ENCODE data around the gene FMO1. TPM values are rescaled to one million over a fixed set of nuclear protein-coding genes. Genes with fewer than 3 reads are reported as not detected.
"Not testable (repeated sequence)": the region's sequence is repeated elsewhere in the genome, so short reads cannot be mapped to it uniquely, and the experiment has no call there.

The FMO1 gene
- total and polyA plus RNA-seq, 10 of the 15 experiments (the other 5 are each of a cell fraction or from before 2014, with no cell fraction given), result not detected

DNA sequence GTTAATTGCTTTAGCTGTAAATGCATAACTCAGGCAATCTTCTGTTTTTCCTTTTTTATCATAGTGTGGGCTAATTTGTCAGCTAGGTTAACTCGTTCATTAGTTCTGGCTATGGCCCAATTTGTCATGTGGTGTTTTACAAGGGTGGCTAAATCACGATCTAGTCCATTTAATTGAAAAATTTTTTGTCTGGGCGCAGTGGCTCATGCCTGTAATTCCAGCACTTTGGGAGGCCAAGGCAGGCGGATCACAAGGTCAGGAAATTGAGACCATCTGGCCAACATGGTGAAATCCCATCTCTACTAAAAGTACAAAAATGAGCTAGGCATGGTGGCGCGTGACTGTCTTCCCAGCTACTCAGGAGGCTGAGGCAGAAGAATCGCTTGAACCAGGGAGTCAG is 47.1 kb downstream of the FMO1 start:
- H3K9me3 ChIP-seq (replicated peaks; ENCODE audit: control insufficient read depth, insufficient read depth, low read length); FAIRE-seq; H3K36me3 ChIP-seq (ENCODE audit: control insufficient read depth in 2 of 2, insufficient read depth in 2 of 2, low read length in 1 of 2); H3K4me1 ChIP-seq (ENCODE audit: control insufficient read depth, insufficient read depth, low read length); DNase-seq (ENCODE audit: low read depth, low spot score); H3K27ac ChIP-seq (ENCODE audit: control insufficient read depth, insufficient read depth); in situ Hi-C loops (cut with MboI); H3K4me2 ChIP-seq (ENCODE audit: control insufficient read depth, insufficient read depth); POLR2A ChIA-PET; SMC1A ChIA-PET (ENCODE audit: uncharacterized antibody, unreplicated experiment); H3K9ac ChIP-seq (ENCODE audit: control insufficient read depth, insufficient read depth, low read length); H2AFZ ChIP-seq (ENCODE audit: control insufficient read depth, low read depth, low read length); RAD21 ChIA-PET (ENCODE audit: unreplicated experiment); H3K27me3 ChIP-seq (replicated peaks in 1 of 2; ENCODE audit: control insufficient read depth in 2 of 2, insufficient read depth in 2 of 2, low read length in 1 of 2); H3K79me2 ChIP-seq (ENCODE audit: control insufficient read depth, insufficient read depth, low read length); BruUV-seq (replicated peaks); H4K20me1 ChIP-seq (ENCODE audit: control insufficient read depth, insufficient read depth); H3K4me3 ChIP-seq; intact Hi-C loops (cut with micrococcal nuclease; ENCODE audit: unreplicated experiment); ATAC-seq: not testable (repeated sequence)
- CTCF ChIA-PET, result interaction anchor here (0.5 to 2.6 kb wide), 2 partner anchors 18 to 159 kb away, joined by 3 to 9 read pairs; partner anchors contain the start of gene FMO4
- 42% methylated on average over 7 of the region's 7 CpGs for WGBS (ENCODE audit: insufficient coverage, insufficient replicate concordance, low lambda C conversion rate, missing lambda C conversion rate)

- H3K4me1 ChIP-seq (ENCODE audit: control insufficient read depth, insufficient read depth, low read length), result no peaks in the 10 kb centered on the region
- H3K9ac ChIP-seq (ENCODE audit: control insufficient read depth, insufficient read depth, low read length), result no peak overlapping the region
- WGBS (ENCODE audit: insufficient coverage, insufficient replicate concordance, low lambda C conversion rate, missing lambda C conversion rate), result 0% methylated on average over 3 of the region's 3 CpGs
- intact Hi-C loops (cut with micrococcal nuclease; ENCODE audit: unreplicated experiment) (no loop called here), in situ Hi-C loops (cut with MboI) (no loop called here)
- no peak overlapping the region for H2AFZ ChIP-seq (ENCODE audit: control insufficient read depth, low read depth, low read length)
- ChIA-PET SMC1A (ENCODE audit: uncharacterized antibody, unreplicated experiment) (no interaction called here), RAD21 (ENCODE audit: unreplicated experiment) (interaction anchor here (1.3 kb wide), 1 partner anchor 18 kb away, joined by 4 read pairs; the partner anchor contains the start of gene FMO4), POLR2A (no interaction called here), CTCF (interaction anchor here (2.6 kb wide), 1 partner anchor 18 kb away, joined by 9 read pairs; the partner anchor contains the start of gene FMO4)
- TF ChIP-seq ZNF217 (IDR thresholded peaks at IDR 0.05), result no peak
- TF ChIP-seq ZBED1 (IDR thresholded peaks at IDR 0.05; ENCODE audit: borderline replicate concordance), result no peak
- no peak for TF ChIP-seq BACH1 (IDR thresholded peaks at IDR 0.05; ENCODE audit: borderline replicate concordance)
- no peaks in the 10 kb centered on the region for H4K20me1 ChIP-seq (ENCODE audit: control insufficient read depth, insufficient read depth)
- no TSS peak for BruUV-seq (replicated peaks)
- H3K36me3 ChIP-seq (ENCODE audit: control insufficient read depth in 2 of 2, insufficient read depth in 2 of 2, low read length in 1 of 2), result no peaks in the 10 kb centered on the region
- no peaks in the 10 kb centered on the region for H3K79me2 ChIP-seq (ENCODE audit: control insufficient read depth, insufficient read depth, low read length)
- no peak overlapping the region for H3K4me3 ChIP-seq
- no peaks in the 10 kb centered on the region; a peak in 1 of 4 replicates for H3K27me3 ChIP-seq (replicated peaks in 1 of 2; ENCODE audit: control insufficient read depth in 2 of 2, insufficient read depth in 2 of 2, low read length in 1 of 2)
- peaks cover 4% of the 10 kb centered on the region; the same call in 2 of the 3 replicates for H3K9me3 ChIP-seq (replicated peaks; ENCODE audit: control insufficient read depth, insufficient read depth, low read length)
- H3K4me2 ChIP-seq (ENCODE audit: control insufficient read depth, insufficient read depth), result no peak overlapping the region
- H3K27ac ChIP-seq (ENCODE audit: control insufficient read depth, insufficient read depth), result no peak overlapping the region
- DNase-seq (ENCODE audit: low read depth, low spot score), result no peak
- FAIRE-seq, result no peak
- ATAC-seq, result no peak
Measured at GRCh38 chr1:171295821-171296220, 47.5 kb downstream of the FMO1 start.
